H9 (cell line): ENCODE measurements around the gene NRM. TPM values are rescaled to one million over a fixed set of nuclear protein-coding genes. Genes with fewer than 3 reads are reported as not detected.
A peak's percentile ranks its signal among the peaks of the same experiment; 100 is the strongest.

Experiments
- DNase-seq: peaks from one replicate; pipeline ENCODE4 v3.0.0-alpha.2; 2017
- H2AFZ ChIP-seq: one replicate; pipeline ENCODE4 v1.6.1; 2013; ENCODE audit warnings: mild to moderate bottlenecking, low read length, control low read depth, moderate library complexity
- H2AK5ac ChIP-seq: 2 replicates; pipeline ENCODE4 v1.6.1; 2013; ENCODE audit warnings: low read length, control low read depth, mixed read lengths; ENCODE audit not compliant: insufficient read length
- H2BK120ac ChIP-seq: one replicate; pipeline ENCODE4 v1.6.1; 2013; ENCODE audit warnings: low read depth, mild to moderate bottlenecking, low read length, control low read depth, inconsistent platforms; ENCODE audit not compliant: poor library complexity, severe bottlenecking
- H2BK12ac ChIP-seq: 2 replicates; pipeline ENCODE4 v1.6.1; 2013; ENCODE audit warnings: low read length, control low read depth, mixed read lengths, low read depth; ENCODE audit not compliant: insufficient read length
- H2BK15ac ChIP-seq: 2 replicates; pipeline ENCODE4 v1.6.1; 2013; ENCODE audit warnings: low read depth, low read length, control low read depth
- H2BK20ac ChIP-seq: one replicate; pipeline ENCODE4 v1.6.1; 2013; ENCODE audit warnings: low read depth, mild to moderate bottlenecking, low read length, control low read depth, inconsistent platforms; ENCODE audit not compliant: poor library complexity, severe bottlenecking
- H2BK5ac ChIP-seq: 2 replicates; pipeline ENCODE4 v1.6.1; 2013; ENCODE audit warnings: low read length, control low read depth, mixed read lengths; ENCODE audit not compliant: insufficient read length
- H3K14ac ChIP-seq: 2 replicates; pipeline ENCODE4 v1.6.1; 2013; ENCODE audit warnings: low read length, control low read depth; ENCODE audit not compliant: insufficient read depth
- H3K18ac ChIP-seq: 2 replicates; pipeline ENCODE4 v1.6.1; 2013; ENCODE audit warnings: low read depth, mild to moderate bottlenecking, mixed read lengths, low read length, control low read depth; ENCODE audit not compliant: insufficient read length
- H3K23ac ChIP-seq: 2 replicates; pipeline ENCODE4 v1.6.1; 2013; ENCODE audit warnings: low read length, control low read depth, mixed read lengths, low read depth; ENCODE audit not compliant: insufficient read length
- H3K23me2 ChIP-seq: 2 replicates; pipeline ENCODE4 v1.6.1; 2013; ENCODE audit warnings: low read depth, mild to moderate bottlenecking, mixed read lengths, low read length, control low read depth; ENCODE audit not compliant: insufficient read length, poor library complexity, severe bottlenecking
- H3K27ac ChIP-seq: 2 replicates; pipeline ENCODE4 v1.5.1; 2013; ENCODE audit warnings: low read length, control low read depth, mixed read lengths, low read depth; ENCODE audit not compliant: insufficient read length
- H3K27me3 ChIP-seq: 2 replicates; pipeline ENCODE4 v1.6.1; 2013; ENCODE audit warnings: low read length, control low read depth, inconsistent platforms; ENCODE audit not compliant: insufficient read depth
- H3K4ac ChIP-seq: 2 replicates; pipeline ENCODE4 v1.6.1; 2013; ENCODE audit warnings: low read depth, mild to moderate bottlenecking, control low read depth, inconsistent platforms, low read length, moderate library complexity
- H3K4me1 ChIP-seq: 2 replicates; pipeline ENCODE4 v1.6.1; 2013; ENCODE audit warnings: low read length, control low read depth, inconsistent platforms; ENCODE audit not compliant: insufficient read depth
- H3K4me2 ChIP-seq: 2 replicates; pipeline ENCODE4 v1.6.1; 2013; ENCODE audit warnings: low read length, control low read depth, mixed read lengths; ENCODE audit not compliant: insufficient read length, insufficient read depth
- H3K56ac ChIP-seq: 2 replicates; pipeline ENCODE4 v1.6.1; 2013; ENCODE audit warnings: low read depth, mild to moderate bottlenecking, mixed read lengths, low read length, control low read depth; ENCODE audit not compliant: insufficient read length
- H3K79me1 ChIP-seq: 2 replicates; pipeline ENCODE4 v1.6.1; 2013; ENCODE audit warnings: low read depth, mild to moderate bottlenecking, moderate library complexity, low read length, control low read depth, inconsistent platforms; ENCODE audit not compliant: insufficient read depth, poor library complexity, severe bottlenecking
- H3K79me2 ChIP-seq: 2 replicates; pipeline ENCODE4 v1.6.1; 2013; ENCODE audit warnings: low read length, control low read depth, inconsistent platforms; ENCODE audit not compliant: insufficient read depth
- H3K9ac ChIP-seq: 2 replicates; pipeline ENCODE4 v1.6.1; 2013; ENCODE audit warnings: low read length, control low read depth, mixed read lengths; ENCODE audit not compliant: insufficient read length; ENCODE audit errors: extremely low read depth
- H3K9me3 ChIP-seq: one replicate; pipeline ENCODE4 v1.6.1; 2013; ENCODE audit warnings: low read depth, low read length, inconsistent platforms; ENCODE audit not compliant: control insufficient read depth
- H3T11ph ChIP-seq: one replicate; pipeline ENCODE4 v1.6.1; 2013; ENCODE audit warnings: mild to moderate bottlenecking, low read length, control low read depth, inconsistent platforms
- H4K20me1 ChIP-seq: one replicate; pipeline ENCODE4 v1.6.1; 2013; ENCODE audit not compliant: control insufficient read depth, insufficient read length, insufficient read depth
- H4K5ac ChIP-seq: 2 replicates; pipeline ENCODE4 v1.6.1; 2013; ENCODE audit warnings: low read depth, mild to moderate bottlenecking, mixed read lengths, low read length, control low read depth; ENCODE audit not compliant: insufficient read length
- H4K8ac ChIP-seq: replicated peaks from 2 replicates; pipeline ENCODE4 v1.6.1; 2013; ENCODE audit warnings: low read length, control low read depth, mixed read lengths, low read depth; ENCODE audit not compliant: insufficient read length
- H4K91ac ChIP-seq: 2 replicates; pipeline ENCODE4 v1.6.1; 2013; ENCODE audit warnings: low read depth, mild to moderate bottlenecking, moderate library complexity, mixed read lengths, low read length, control low read depth; ENCODE audit not compliant: insufficient read length
- H3K27ac Mint-ChIP-seq, 3 experiments: 2 replicates in 2 of 3; 3 replicates in 1 of 3; pipeline ENCODE4 v1.8.0; 2020 to 2021; ENCODE audit warnings: mixed read lengths in 3 of 3, mild to moderate bottlenecking in 1 of 3, moderate library complexity in 1 of 3
- H3K27me3 Mint-ChIP-seq: 2 replicates; pipeline ENCODE4 v1.8.0; 2021; ENCODE audit warnings: low read depth, mild to moderate bottlenecking, moderate library complexity, mixed read lengths
- H3K36me3 Mint-ChIP-seq, 3 experiments: 2 replicates in 2 of 3; 3 replicates in 1 of 3; pipeline ENCODE4 v1.8.0; 2020 to 2021; ENCODE audit warnings: low read depth in 3 of 3, mixed read lengths in 3 of 3; ENCODE audit not compliant: insufficient read depth in 1 of 3
- H3K4me1 Mint-ChIP-seq, 2 experiments: 2 replicates each; pipeline ENCODE4 v1.8.0; 2020; ENCODE audit warnings: mixed read lengths in 2 of 2
- H3K4me3 Mint-ChIP-seq, 2 experiments: 2 replicates in 1 of 2; 3 replicates in 1 of 2; pipeline ENCODE4 v1.8.0; 2020 to 2021; ENCODE audit warnings: mild to moderate bottlenecking in 2 of 2, mixed read lengths in 2 of 2, moderate library complexity in 1 of 2
- H3K9me3 Mint-ChIP-seq, 2 experiments: 2 replicates in 1 of 2; 3 replicates in 1 of 2; pipeline ENCODE4 v1.8.0; 2020; ENCODE audit warnings: mild to moderate bottlenecking in 2 of 2, mixed read lengths in 2 of 2, moderate library complexity in 1 of 2
- CTCF ChIP-seq: fragments of 200-600 bp; sonication (generic); conservative IDR thresholded peaks from 3 replicates; pipeline ENCODE4 v1.8.0; 2021; ENCODE audit warnings: antibody characterized with exemption, mild to moderate bottlenecking
- WGBS: extraction: QIAGEN DNeasy Blood & Tissue Kit; methylation state at CpG from one replicate; pipeline ENCODE4 v1.1.7; 2013; ENCODE audit warnings: missing lambda C conversion rate, low lambda C conversion rate, mixed read lengths; ENCODE audit not compliant: insufficient read length; ENCODE audit errors: extremely low coverage; 5-methylcytosine and 5-hydroxymethylcytosine counted together
- total RNA-seq: library from RNA; stranded (reverse); gene quantifications from 2 replicates; pipeline ENCODE4 v1.2.1, GENCODE V29; 2021

The NRM gene
- total RNA-seq, 1 experiment from 2014 or later, result 36.5 TPM

- Mint-ChIP-seq H3K9me3 (no peaks in the 10 kb centered on the region), H3K27ac (peak overlapping the region in 1 of 3 experiments; percentile 30; a peak in 1 of 7 replicates)
- no peaks in the 10 kb centered on the region for H4K20me1 ChIP-seq
Observed at GRCh38 chr6:30651143-30651542, 39.6 kb downstream of the NRM start.

More at GRCh38 chr6:30651143-30651542, 39.6 kb downstream of the NRM start:
- Histone ChIP-seq H3K23me2 (peaks cover 8% of the 10 kb centered on the region), H2AK5ac (no peak overlapping the region), H4K5ac (no peak overlapping the region), H3K4ac (no peak overlapping the region), H4K8ac (no peak overlapping the region), H3K79me1 (peaks cover 2% of the 10 kb centered on the region), H3K23ac (no peak overlapping the region), H4K91ac (no peak overlapping the region), H2BK12ac (no peak overlapping the region), H3K9ac (no peak overlapping the region), H3K18ac (no peak overlapping the region), H2BK15ac (no peak overlapping the region), H3K9me3 (no peaks in the 10 kb centered on the region), H3K27ac (no peak overlapping the region), H2BK5ac (no peak overlapping the region), H3K56ac (no peak overlapping the region), H3T11ph (no peak overlapping the region), H3K4me2 (no peak overlapping the region), H2AFZ (no peak overlapping the region), H2BK20ac (no peak overlapping the region), H3K79me2 (no peaks in the 10 kb centered on the region), H3K4me1 (no peaks in the 10 kb centered on the region), H3K14ac (no peak overlapping the region), H3K27me3 (no peaks in the 10 kb centered on the region), H2BK120ac (no peak overlapping the region)
- Mint-ChIP-seq H3K4me3 (no peak overlapping the region; a peak in 1 of 5 replicates), H3K36me3 (peaks cover 27 to 65% (median 50%) of the 10 kb centered on the region in 3 experiments), H3K4me1 (peaks cover 8 to 12% of the 10 kb centered on the region in 2 experiments), H3K27me3 (no peaks in the 10 kb centered on the region)
- no peak for TF ChIP-seq CTCF
- DNase-seq, result no peak
- no CpG with 5 or more reads among the region's 12 CpGs for WGBS
